HEK293 (cell line): ENCODE measurements around the gene CAMKK1.

ENCODE experiments used
- EGR2 ChIP-seq: fragments of 450-650 bp; formaldehyde crosslinking; IDR thresholded peaks from 2 replicates; pipeline ENCODE4 v1.5.1; 2016; ENCODE audit warnings: low read depth, missing biosample characterization, missing genetic modification characterization
- GLIS2 ChIP-seq: fragments of 450-650 bp; formaldehyde crosslinking; IDR thresholded peaks from 2 replicates; pipeline ENCODE4 v1.5.1; 2016; ENCODE audit warnings: missing biosample characterization, missing genetic modification characterization
- KLF1 ChIP-seq: fragments of 450-650 bp; formaldehyde crosslinking; IDR thresholded peaks from 2 replicates; pipeline ENCODE4 v1.5.1; 2016; ENCODE audit warnings: missing biosample characterization, missing genetic modification characterization
- KLF17 ChIP-seq: fragments of 450-650 bp; formaldehyde crosslinking; IDR thresholded peaks from 2 replicates; pipeline ENCODE4 v1.5.1; 2016; ENCODE audit warnings: missing biosample characterization, missing genetic modification characterization
- KLF9 ChIP-seq: fragments of 450-650 bp; formaldehyde crosslinking; IDR thresholded peaks from 2 replicates; pipeline ENCODE4 v1.5.1; 2016; ENCODE audit warnings: missing biosample characterization, missing genetic modification characterization, low read depth
- SP2 ChIP-seq: fragments of 450-650 bp; formaldehyde crosslinking; IDR thresholded peaks from 2 replicates; pipeline ENCODE4 v1.5.1; 2016; ENCODE audit warnings: missing biosample characterization, missing genetic modification characterization
- SP3 ChIP-seq: fragments of 450-650 bp; formaldehyde crosslinking; IDR thresholded peaks from 2 replicates; pipeline ENCODE4 v1.5.1; 2016; ENCODE audit warnings: missing biosample characterization, missing genetic modification characterization
- ZBTB1 ChIP-seq: fragments of 450-650 bp; formaldehyde crosslinking; IDR thresholded peaks from 2 replicates; pipeline ENCODE4 v1.5.1; 2016; ENCODE audit warnings: missing biosample characterization, missing genetic modification characterization
- ZBTB17 ChIP-seq: fragments of 450-650 bp; formaldehyde crosslinking; IDR thresholded peaks from 2 replicates; pipeline ENCODE4 v1.5.1; 2016; ENCODE audit warnings: missing biosample characterization, missing genetic modification characterization
- ZBTB26 ChIP-seq: fragments of 450-650 bp; formaldehyde crosslinking; optimal IDR thresholded peaks from 2 replicates; pipeline ENCODE3; 2016; ENCODE audit warnings: missing biosample characterization, mild to moderate bottlenecking, missing genetic modification characterization
- ZBTB7A ChIP-seq: fragments of 450-650 bp; formaldehyde crosslinking; IDR thresholded peaks from 2 replicates; pipeline ENCODE4 v1.5.1; 2016; ENCODE audit warnings: low read depth, missing biosample characterization, missing genetic modification characterization
- ZIC2 ChIP-seq: fragments of 450-650 bp; formaldehyde crosslinking; IDR thresholded peaks from 2 replicates; pipeline ENCODE4 v1.5.1; 2016; ENCODE audit warnings: missing biosample characterization, missing genetic modification characterization
- ZNF114 ChIP-seq: fragments of 450-650 bp; formaldehyde crosslinking; IDR thresholded peaks from 2 replicates; pipeline ENCODE4 v1.5.0; 2017; ENCODE audit warnings: missing biosample characterization, missing genetic modification characterization
- ZNF324 ChIP-seq: fragments of 450-650 bp; formaldehyde crosslinking; IDR thresholded peaks from 2 replicates; pipeline ENCODE4 v1.5.1; 2016; ENCODE audit warnings: missing biosample characterization, missing genetic modification characterization
- ZNF335 ChIP-seq: fragments of 450-650 bp; formaldehyde crosslinking; conservative IDR thresholded peaks from 2 replicates; pipeline ENCODE4 v1.5.1; 2016; ENCODE audit warnings: missing biosample characterization, missing genetic modification characterization
- ZNF341 ChIP-seq: fragments of 450-650 bp; formaldehyde crosslinking; IDR thresholded peaks from 2 replicates; pipeline ENCODE4; 2016; ENCODE audit warnings: low read depth, missing biosample characterization, missing genetic modification characterization
- ZNF473 ChIP-seq: fragments of 450-650 bp; formaldehyde crosslinking; IDR thresholded peaks from 2 replicates; pipeline ENCODE4 v1.5.1; 2017; ENCODE audit warnings: missing biosample characterization, missing genetic modification characterization
- ZNF571 ChIP-seq: fragments of 450-650 bp; formaldehyde crosslinking; IDR thresholded peaks from 2 replicates; pipeline ENCODE4 v1.5.0; 2017; ENCODE audit warnings: missing biosample characterization, missing genetic modification characterization
- ZNF600 ChIP-seq: fragments of 450-650 bp; formaldehyde crosslinking; IDR thresholded peaks from 2 replicates; pipeline ENCODE4 v1.5.1; 2016; ENCODE audit warnings: missing biosample characterization, missing genetic modification characterization
- ZNF623 ChIP-seq: fragments of 450-650 bp; formaldehyde crosslinking; IDR thresholded peaks from 2 replicates; pipeline ENCODE4 v1.5.1; 2016; ENCODE audit warnings: missing biosample characterization, missing genetic modification characterization
- ZNF645 ChIP-seq: fragments of 450-650 bp; formaldehyde crosslinking; IDR thresholded peaks from 2 replicates; pipeline ENCODE4; 2016; ENCODE audit warnings: missing biosample characterization, missing genetic modification characterization
- ZNF776 ChIP-seq: fragments of 450-650 bp; formaldehyde crosslinking; IDR thresholded peaks from 2 replicates; pipeline ENCODE4 v1.5.0; 2017; ENCODE audit warnings: missing biosample characterization, missing genetic modification characterization, borderline replicate concordance
- TF ChIP-seq, protein P1 (sequence below): fragments of 450-650 bp; formaldehyde crosslinking; IDR thresholded peaks from 2 replicates; pipeline ENCODE4 v1.5.1; 2016; ENCODE audit warnings: missing biosample characterization, missing genetic modification characterization
- TF ChIP-seq, protein P2 (sequence below): fragments of 450-650 bp; formaldehyde crosslinking; IDR thresholded peaks from 2 replicates; pipeline ENCODE4 v1.5.1; 2016; ENCODE audit warnings: missing biosample characterization, missing genetic modification characterization
- TF ChIP-seq, protein P3 (sequence below): fragments of 450-650 bp; formaldehyde crosslinking; IDR thresholded peaks from 2 replicates; pipeline ENCODE4 v1.5.1; 2017; ENCODE audit warnings: missing biosample characterization, missing genetic modification characterization

CAMKK1 gene

GRCh38 chr17:3892095-3892998 is 506 bp downstream of the CAMKK1 start (continued):
- TF ChIP-seq, protein P1, sequence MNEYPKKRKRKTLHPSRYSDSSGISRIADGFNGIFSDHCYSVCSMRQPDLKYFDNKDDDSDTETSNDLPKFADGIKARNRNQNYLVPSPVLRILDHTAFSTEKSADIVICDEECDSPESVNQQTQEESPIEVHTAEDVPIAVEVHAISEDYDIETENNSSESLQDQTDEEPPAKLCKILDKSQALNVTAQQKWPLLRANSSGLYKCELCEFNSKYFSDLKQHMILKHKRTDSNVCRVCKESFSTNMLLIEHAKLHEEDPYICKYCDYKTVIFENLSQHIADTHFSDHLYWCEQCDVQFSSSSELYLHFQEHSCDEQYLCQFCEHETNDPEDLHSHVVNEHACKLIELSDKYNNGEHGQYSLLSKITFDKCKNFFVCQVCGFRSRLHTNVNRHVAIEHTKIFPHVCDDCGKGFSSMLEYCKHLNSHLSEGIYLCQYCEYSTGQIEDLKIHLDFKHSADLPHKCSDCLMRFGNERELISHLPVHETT (tag by site-specific recombination), result peak; percentile 66; the same call in 1 of the 2 replicates
- TF ChIP-seq ZNF473 (tag by site-specific recombination) (no peak), EGR2 (peak; percentile 99), ZIC2 (tag by site-specific recombination) (peak; percentile 28; the same call in 1 of the 2 replicates), ZNF341 (tag by site-specific recombination) (peak; percentile 95), ZBTB7A (tag by site-specific recombination) (peak; percentile 33; the same call in 1 of the 2 replicates), ZNF335 (peak; percentile 79), KLF1 (tag by site-specific recombination) (peak; percentile 98), ZNF645 (tag by site-specific recombination) (peak; percentile 78; the same call in 1 of the 2 replicates), ZNF776 (tag by site-specific recombination) (no peak), SP3 (peak; percentile 85), ZNF571 (tag by site-specific recombination) (no peak), KLF9 (tag by site-specific recombination) (peak; percentile 90), ZNF324 (tag by site-specific recombination) (peak; percentile 82), ZNF623 (tag by site-specific recombination) (no peak), SP2 (tag by site-specific recombination) (peak; percentile 95), ZNF600 (tag by site-specific recombination) (peak; percentile 69; the same call in 1 of the 2 replicates), ZNF114 (no peak), ZBTB17 (tag by site-specific recombination) (0 out of 2 replicates have a peak, but pooled peaks have one; percentile 29), KLF17 (tag by site-specific recombination) (peak; percentile 100), GLIS2 (tag by site-specific recombination) (peak; percentile 98), ZBTB1 (tag by site-specific recombination) (no peak), ZBTB26 (tag by site-specific recombination) (peak; percentile 99)
- TF ChIP-seq, protein P2, sequence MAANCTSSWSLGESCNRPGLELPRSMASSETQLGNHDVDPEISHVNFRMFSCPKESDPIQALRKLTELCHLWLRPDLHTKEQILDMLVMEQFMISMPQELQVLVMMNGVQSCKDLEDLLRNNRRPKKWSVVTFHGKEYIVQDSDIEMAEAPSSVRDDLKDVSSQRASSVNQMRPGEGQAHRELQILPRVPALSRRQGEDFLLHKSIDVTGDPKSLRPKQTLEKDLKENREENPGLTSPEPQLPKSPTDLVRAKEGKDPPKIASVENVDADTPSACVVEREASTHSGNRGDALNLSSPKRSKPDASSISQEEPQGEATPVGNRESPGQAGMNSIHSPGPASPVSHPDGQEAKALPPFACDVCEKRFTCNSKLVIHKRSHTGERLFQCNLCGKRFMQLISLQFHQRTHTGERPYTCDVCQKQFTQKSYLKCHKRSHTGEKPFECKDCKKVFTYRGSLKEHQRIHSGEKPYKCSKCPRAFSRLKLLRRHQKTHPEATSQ (tag by site-specific recombination), result peak; percentile 78; the same call in 1 of the 2 replicates
- TF ChIP-seq, protein P3, sequence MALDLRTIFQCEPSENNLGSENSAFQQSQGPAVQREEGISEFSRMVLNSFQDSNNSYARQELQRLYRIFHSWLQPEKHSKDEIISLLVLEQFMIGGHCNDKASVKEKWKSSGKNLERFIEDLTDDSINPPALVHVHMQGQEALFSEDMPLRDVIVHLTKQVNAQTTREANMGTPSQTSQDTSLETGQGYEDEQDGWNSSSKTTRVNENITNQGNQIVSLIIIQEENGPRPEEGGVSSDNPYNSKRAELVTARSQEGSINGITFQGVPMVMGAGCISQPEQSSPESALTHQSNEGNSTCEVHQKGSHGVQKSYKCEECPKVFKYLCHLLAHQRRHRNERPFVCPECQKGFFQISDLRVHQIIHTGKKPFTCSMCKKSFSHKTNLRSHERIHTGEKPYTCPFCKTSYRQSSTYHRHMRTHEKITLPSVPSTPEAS, result peak; percentile 43; the same call in 1 of the 2 replicates
